ENCODE results near the gene MAS1L. TPM values are rescaled to one million over a fixed set of nuclear protein-coding genes. Genes with fewer than 3 reads are reported as not detected.
A peak's percentile ranks its signal among the peaks of the same experiment; 100 is the strongest.

The MAS1L gene
- total RNA-seq, 1 experiment from 2014 or later: not detected

DNA sequence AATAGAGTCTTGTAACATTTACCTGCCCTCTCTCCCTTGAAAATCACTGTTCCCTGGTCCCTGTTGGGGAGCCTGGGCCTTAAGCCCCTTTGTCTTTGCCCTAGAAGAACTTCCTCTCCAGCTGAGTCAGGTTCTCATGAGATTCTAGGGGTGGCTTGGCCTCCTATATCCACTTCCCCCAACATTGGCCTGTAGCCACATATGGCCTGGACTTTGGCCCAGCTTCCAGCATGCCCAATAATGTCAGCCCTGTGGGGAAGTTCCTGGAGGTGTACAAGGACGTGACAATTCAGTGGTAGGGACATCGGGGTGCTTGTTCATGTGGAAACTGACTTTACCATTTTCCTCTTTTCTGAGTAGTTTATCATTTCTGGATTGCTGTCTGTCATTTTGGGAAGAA, 17.2 kb upstream of the MAS1L start:
- Mint-ChIP-seq H3K9me3 (no peaks in the 10 kb centered on the region; a peak in 1 of 5 replicates), H3K4me1 (peaks cover under 1 to 2% of the 10 kb centered on the region in 2 experiments; a peak in 3 of 4 replicates), H3K27me3 (ENCODE audit: low read depth) (peaks cover 6% of the 10 kb centered on the region), H3K36me3 (ENCODE audit: insufficient read depth in 1 of 3, low read depth in 3 of 3) (no peaks in the 10 kb centered on the region), H3K27ac (0 out of 7 replicates have a peak overlapping the region, but pooled peaks of 1 of the 3 experiments have one; percentile 83), H3K4me3 (no peak overlapping the region)
- Histone ChIP-seq H2AFZ (ENCODE audit: low read length) (no peak overlapping the region), H3K56ac (ENCODE audit: insufficient read length, low read depth, low read length) (no peak overlapping the region), H3K9me3 (ENCODE audit: control insufficient read depth, low read depth, low read length) (no peaks in the 10 kb centered on the region), H3T11ph (ENCODE audit: low read length) (no peak overlapping the region), H4K8ac (replicated peaks; ENCODE audit: insufficient read length, low read depth, low read length) (no peak overlapping the region), H3K4me2 (ENCODE audit: insufficient read depth, insufficient read length, low read length) (no peak overlapping the region), H3K9ac (ENCODE audit: extremely low read depth, insufficient read length, low read length) (no peak overlapping the region), H3K23me2 (ENCODE audit: insufficient read length, low read depth, low read length, poor library complexity, severe bottlenecking) (no peaks in the 10 kb centered on the region), H2BK12ac (ENCODE audit: insufficient read length, low read depth, low read length) (no peak overlapping the region), H2BK120ac (ENCODE audit: low read depth, low read length, poor library complexity, severe bottlenecking) (no peak overlapping the region), H3K14ac (ENCODE audit: insufficient read depth, low read length) (no peak overlapping the region), H2BK20ac (ENCODE audit: low read depth, low read length, poor library complexity, severe bottlenecking) (no peak overlapping the region), H2AK5ac (ENCODE audit: insufficient read length, low read length) (no peak overlapping the region), H3K79me1 (ENCODE audit: insufficient read depth, low read depth, low read length, poor library complexity, severe bottlenecking) (no peaks in the 10 kb centered on the region), H3K18ac (ENCODE audit: insufficient read length, low read depth, low read length) (no peak overlapping the region), H3K27me3 (ENCODE audit: insufficient read depth, low read length) (no peaks in the 10 kb centered on the region), H3K27ac (ENCODE audit: insufficient read length, low read depth, low read length) (no peak overlapping the region), H4K91ac (ENCODE audit: insufficient read length, low read depth, low read length) (no peak overlapping the region), H2BK5ac (ENCODE audit: insufficient read length, low read length) (no peak overlapping the region), H4K5ac (ENCODE audit: insufficient read length, low read depth, low read length) (no peak overlapping the region), H3K4ac (ENCODE audit: low read depth, low read length) (no peak overlapping the region), H4K20me1 (ENCODE audit: control insufficient read depth, insufficient read depth, insufficient read length) (no peaks in the 10 kb centered on the region), H3K79me2 (ENCODE audit: insufficient read depth, low read length) (no peaks in the 10 kb centered on the region), H2BK15ac (ENCODE audit: low read depth, low read length) (no peak overlapping the region), H3K23ac (ENCODE audit: insufficient read length, low read depth, low read length) (no peak overlapping the region), H3K4me1 (ENCODE audit: insufficient read depth, low read length) (no peaks in the 10 kb centered on the region)
- DNase-seq: no peak
- TF ChIP-seq, protein P1, sequence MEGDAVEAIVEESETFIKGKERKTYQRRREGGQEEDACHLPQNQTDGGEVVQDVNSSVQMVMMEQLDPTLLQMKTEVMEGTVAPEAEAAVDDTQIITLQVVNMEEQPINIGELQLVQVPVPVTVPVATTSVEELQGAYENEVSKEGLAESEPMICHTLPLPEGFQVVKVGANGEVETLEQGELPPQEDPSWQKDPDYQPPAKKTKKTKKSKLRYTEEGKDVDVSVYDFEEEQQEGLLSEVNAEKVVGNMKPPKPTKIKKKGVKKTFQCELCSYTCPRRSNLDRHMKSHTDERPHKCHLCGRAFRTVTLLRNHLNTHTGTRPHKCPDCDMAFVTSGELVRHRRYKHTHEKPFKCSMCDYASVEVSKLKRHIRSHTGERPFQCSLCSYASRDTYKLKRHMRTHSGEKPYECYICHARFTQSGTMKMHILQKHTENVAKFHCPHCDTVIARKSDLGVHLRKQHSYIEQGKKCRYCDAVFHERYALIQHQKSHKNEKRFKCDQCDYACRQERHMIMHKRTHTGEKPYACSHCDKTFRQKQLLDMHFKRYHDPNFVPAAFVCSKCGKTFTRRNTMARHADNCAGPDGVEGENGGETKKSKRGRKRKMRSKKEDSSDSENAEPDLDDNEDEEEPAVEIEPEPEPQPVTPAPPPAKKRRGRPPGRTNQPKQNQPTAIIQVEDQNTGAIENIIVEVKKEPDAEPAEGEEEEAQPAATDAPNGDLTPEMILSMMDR (conservative IDR thresholded peaks at IDR 0.05): no peak
- no CpG with 5 or more reads among the region's 2 CpGs for WGBS (ENCODE audit: extremely low coverage, insufficient read length, low lambda C conversion rate)
